ENCODE measurements around the gene NAV2.
A peak's percentile ranks its signal among the peaks of the same experiment; 100 is the strongest.

NAV2 gene

GRCh38 chr11:20095189-20095588, 382.6 kb downstream of the NAV2 start:
- ChIA-PET CTCF (no interaction called here), POLR2A (ENCODE audit: low non-redundant PET) (interaction anchor here (0.7 kb wide), 1 partner anchor 14 kb away, joined by 3 read pairs; no protein-coding TSS in a partner anchor)
- no peak for DNase-seq (ENCODE audit: low spot score)
- no peak overlapping the region for H3K27ac ChIP-seq
- TF ChIP-seq CTCF (conservative IDR thresholded peaks at IDR 0.05; ENCODE audit: low read depth): no peak

GRCh38 chr11:20097319-20098221, 384.9 kb downstream of the NAV2 start:
- ChIA-PET CTCF (interaction anchor here (0.9 to 1.5 kb wide), 2 partner anchors 13 to 35 kb away, joined by 4 to 9 read pairs; no protein-coding TSS in a partner anchor), POLR2A (ENCODE audit: low non-redundant PET) (no interaction called here)
- DNase-seq (ENCODE audit: low spot score): no peak
- peak overlapping the region; percentile 33; the same call in 1 of the 2 replicates for H3K27ac ChIP-seq
- TF ChIP-seq CTCF (conservative IDR thresholded peaks at IDR 0.05; ENCODE audit: low read depth): no peak

GRCh38 chr11:20099527-20099926, 386.9 kb downstream of the NAV2 start:
- POLR2A ChIA-PET (ENCODE audit: low non-redundant PET): no interaction called here
- no peak overlapping the region for H3K27ac ChIP-seq
- no peak for TF ChIP-seq CTCF (conservative IDR thresholded peaks at IDR 0.05; ENCODE audit: low read depth)
- DNase-seq (ENCODE audit: low spot score): no peak
- CTCF ChIA-PET: interaction anchor here (0.6 kb wide), 1 partner anchor 16 kb away, joined by 3 read pairs; no protein-coding TSS in a partner anchor

GRCh38 chr11:20102397-20102796, 389.8 kb downstream of the NAV2 start:
- ChIA-PET CTCF (interaction anchor here (0.7 kb wide), 1 partner anchor 17 kb away, joined by 4 read pairs; no protein-coding TSS in a partner anchor), POLR2A (ENCODE audit: low non-redundant PET) (no interaction called here)
- no peak for TF ChIP-seq CTCF (conservative IDR thresholded peaks at IDR 0.05; ENCODE audit: low read depth)
- peak overlapping the region; percentile 21; the same call in 1 of the 2 replicates for H3K27ac ChIP-seq
- DNase-seq (ENCODE audit: low spot score): no peak

- ChIA-PET POLR2A (ENCODE audit: low non-redundant PET) (no interaction called here), CTCF (interaction anchor here (0.5 kb wide), 1 partner anchor 29 kb away, joined by 4 read pairs; no protein-coding TSS in a partner anchor)
- TF ChIP-seq CTCF (conservative IDR thresholded peaks at IDR 0.05; ENCODE audit: low read depth): no peak
- no peak for DNase-seq (ENCODE audit: low spot score)
- peak overlapping the region; percentile 21; the same call in 1 of the 2 replicates for H3K27ac ChIP-seq
Measured at GRCh38 chr11:20103281-20103680, 390.6 kb downstream of the NAV2 start.

- TF ChIP-seq CTCF (conservative IDR thresholded peaks at IDR 0.05; ENCODE audit: low read depth): no peak
- CTCF ChIA-PET: interaction anchor here (0.6 to 1.5 kb wide), 2 partner anchors 23 to 508 kb away, joined by 3 to 7 read pairs; no protein-coding TSS in a partner anchor
- POLR2A ChIA-PET (ENCODE audit: low non-redundant PET): no interaction called here
- no peak for DNase-seq (ENCODE audit: low spot score)
- peak overlapping the region; percentile 15; the same call in 1 of the 2 replicates for H3K27ac ChIP-seq
Measured at GRCh38 chr11:20105427-20105826, 392.8 kb downstream of the NAV2 start.
